A549 (cell line): ENCODE measurements around the gene SSU72. TPM values are rescaled to one million over a fixed set of nuclear protein-coding genes. Genes with fewer than 3 reads are reported as not detected.

Experiments
- ATAC-seq, 2 experiments: fragments of 200-7000 bp in 1 of 2; fragments of >200 bp in 1 of 2; cut with Nextera tagmentation in 1 of 2; cut with Tn5 transposase in 1 of 2; 3 replicates each; pipeline versions ENCODE4 v1.8.0 to v1.9.1; 2018 to 2020; ENCODE audit warnings: mild to moderate bottlenecking in 1 of 2, moderate library complexity in 1 of 2
- CTCF ChIA-PET: fragments of 300-600 bp; sonication (Branson Sonifier 250); formaldehyde crosslinking; extraction: SDS; loops from one replicate; lab custom pipeline; 2021; ENCODE audit warnings: antibody characterized with exemption, inconsistent platforms; lab: Yijun Ruan, JAX
- POLR2A ChIA-PET: fragments of 350-600 bp; formaldehyde crosslinking; extraction: SDS; loops from one replicate; lab custom pipeline; 2021; ENCODE audit warnings: antibody characterized with exemption, inconsistent platforms; lab: Yijun Ruan, JAX
- DNase-seq, 2 experiments: peaks; one replicate each; pipeline versions ENCODE4 v3.0.0 to v3.0.0-alpha.2; 2011 to 2016; ENCODE audit warnings: low read depth in 1 of 2, low spot score in 1 of 2
- FAIRE-seq: peaks from 2 replicates; lab custom pipeline; 2011; peaks lifted over from hg19 to GRCh38; lab: Jason Lieb, UNC
- H3K27ac ChIP-seq, 2 experiments: fragments of >200 bp; sonication (Bioruptor Twin); formaldehyde crosslinking; 3 replicates each; pipeline ENCODE4 v1.5.1; 2016 to 2017
- H3K4me1 ChIP-seq: fragments of >200 bp; sonication (Bioruptor Twin); formaldehyde crosslinking; 3 replicates; pipeline ENCODE4 v1.6.1; 2016
- H3K4me2 ChIP-seq: fragments of >200 bp; sonication (Bioruptor Twin); formaldehyde crosslinking; 3 replicates; pipeline ENCODE4 v1.6.1; 2016
- H3K4me3 ChIP-seq: fragments of >200 bp; sonication (Bioruptor Twin); formaldehyde crosslinking; 3 replicates; pipeline ENCODE4 v1.5.1; 2016
- H3K9me3 ChIP-seq: fragments of >200 bp; sonication (Bioruptor Twin); formaldehyde crosslinking; 3 replicates; pipeline ENCODE4 v1.6.1; 2016
- CEBPB ChIP-seq, 2 experiments: fragments of >200 bp in 1 of 2; sonication (Bioruptor Twin) in 1 of 2; formaldehyde crosslinking in 1 of 2; IDR thresholded peaks; 2 replicates each; pipeline ENCODE4 v1.6.1; 2012 to 2016
- CHD4 ChIP-seq: fragments of 200-600 bp; sonication (generic); IDR thresholded peaks from 2 replicates; pipeline ENCODE4 v1.6.1; 2016; ENCODE audit warnings: antibody characterized with exemption, mild to moderate bottlenecking, borderline replicate concordance
- EP300 ChIP-seq, 2 experiments: fragments of >200 bp; sonication (Bioruptor Twin); formaldehyde crosslinking; IDR thresholded peaks; 2 replicates in 1 of 2; 3 replicates in 1 of 2; pipeline ENCODE4 v1.6.1; 2016 to 2017
- ESRRA ChIP-seq: fragments of 150-350 bp; IDR thresholded peaks from 2 replicates; pipeline ENCODE4 v1.6.1; 2014; ENCODE audit warnings: mild to moderate bottlenecking, low read length, borderline replicate concordance
- HEYL ChIP-seq: fragments of 250-450 bp; sonication (Bioruptor Pico); IDR thresholded peaks from 2 replicates; pipeline ENCODE4 v1.8.0; 2021; ENCODE audit warnings: mild to moderate bottlenecking, moderate library complexity
- HOXB5 ChIP-seq: fragments of 250-450 bp; sonication (Bioruptor Pico); IDR thresholded peaks from 2 replicates; pipeline ENCODE4 v1.5.0; 2020; ENCODE audit warnings: mild to moderate bottlenecking, moderate library complexity
- MYC ChIP-seq: IDR thresholded peaks from 2 replicates; pipeline ENCODE4 v1.6.1; 2012; ENCODE audit warnings: mild to moderate bottlenecking, inconsistent platforms, low read length, improper control_type of control experiment, borderline replicate concordance
- NR3C1 ChIP-seq: fragments of >200 bp; sonication (Bioruptor Twin); formaldehyde crosslinking; IDR thresholded peaks from 3 replicates; pipeline ENCODE4 v1.6.1; 2017
- RAD21 ChIP-seq, 2 experiments: fragments of >200 bp in 1 of 2; sonication (Bioruptor Twin) in 1 of 2; formaldehyde crosslinking in 1 of 2; IDR thresholded peaks in 1 of 2; conservative IDR thresholded peaks in 1 of 2; 2 replicates in 1 of 2; 3 replicates in 1 of 2; pipeline ENCODE4 v1.6.1; 2012 to 2018; ENCODE audit warnings: inconsistent platforms in 1 of 2
- RARB ChIP-seq: fragments of 250-450 bp; sonication (Bioruptor Pico); IDR thresholded peaks from 2 replicates; pipeline ENCODE4 v1.8.0; 2021; ENCODE audit warnings: mild to moderate bottlenecking, moderate library complexity
- RCOR1 ChIP-seq: fragments of 150-350 bp; IDR thresholded peaks from 2 replicates; pipeline ENCODE4 v1.6.1; 2014; ENCODE audit warnings: antibody characterized with exemption, low read length, low read depth
- SMC3 ChIP-seq: fragments of >200 bp; sonication (Bioruptor Twin); formaldehyde crosslinking; IDR thresholded peaks from 3 replicates; pipeline ENCODE4 v1.6.1; 2018; ENCODE audit warnings: inconsistent platforms
- SREBF2 ChIP-seq: fragments of 450-650 bp; IDR thresholded peaks from 2 replicates; pipeline ENCODE4 v1.6.1; 2014; ENCODE audit warnings: mild to moderate bottlenecking, moderate library complexity
- WGBS: methylation state at CpG from one replicate; pipeline ENCODE4 v1.1.6; 2017; ENCODE audit errors: missing lambda C conversion rate; 5-methylcytosine and 5-hydroxymethylcytosine counted together
- polyA plus RNA-seq, 4 experiments: library from polyadenylated mRNA; depleted of rRNA in 3 of 4; stranded (reverse); fragments of >200 nt; fragmentation: RNase III in 1 of 4; extraction: RNeasy Plus Mini Kit Qiagen cat#74134 plus additional on column Dnase treatment in 1 of 4; gene quantifications; 2 replicates in 3 of 4; 3 replicates in 1 of 4; pipeline ENCODE4 v1.2.3, GENCODE V29; 2011 to 2017
- TF ChIP-seq, protein P1 (sequence below): fragments of >200 bp; sonication (Bioruptor Twin); formaldehyde crosslinking; IDR thresholded peaks from 3 replicates; pipeline ENCODE4 v1.5.1; 2016
- TF ChIP-seq, protein P2 (sequence below): IDR thresholded peaks from 2 replicates; pipeline ENCODE4 v1.6.1; 2012; ENCODE audit warnings: low read depth, borderline replicate concordance
- TF ChIP-seq, protein P3 (sequence below): fragments of 200-600 bp; sonication (generic); IDR thresholded peaks from 2 replicates; pipeline ENCODE4 v1.6.1; 2016; ENCODE audit warnings: antibody characterized with exemption, mild to moderate bottlenecking, moderate library complexity
- TF ChIP-seq, protein P4 (sequence below): fragments of 250-450 bp; sonication (Bioruptor Pico); IDR thresholded peaks from 2 replicates; pipeline ENCODE4 v1.5.0; 2021; ENCODE audit warnings: mild to moderate bottlenecking, moderate library complexity, borderline replicate concordance
- TF ChIP-seq, protein P5 (sequence below): IDR thresholded peaks from 2 replicates; pipeline ENCODE4 v1.6.1; 2012

The SSU72 gene
- polyA plus RNA-seq, 2 of the 4 experiments (the other 2 are of a cell fraction): 75.3 to 101 TPM

DNA sequence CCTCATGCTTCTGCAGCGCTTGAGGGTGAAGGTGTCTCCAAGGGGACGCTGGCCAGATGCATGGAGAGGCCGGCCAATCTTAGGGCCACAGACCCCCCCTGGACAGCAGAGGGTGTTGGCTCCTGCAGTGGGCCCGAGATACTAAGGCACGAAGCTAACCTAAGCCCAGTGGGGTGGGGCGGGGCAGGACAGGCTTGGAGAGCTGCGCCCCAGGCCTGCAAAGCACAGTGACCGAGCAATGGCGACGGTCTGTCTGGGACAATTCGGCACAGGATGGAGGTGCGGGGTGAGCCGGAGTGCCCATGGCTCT, 24.0 kb upstream of the SSU72 start:
- H3K27ac ChIP-seq: no peak overlapping the region
- peaks cover 11% of the 10 kb centered on the region for H3K4me1 ChIP-seq
- POLR2A ChIA-PET: no interaction called here
- no peak for FAIRE-seq
- H3K9me3 ChIP-seq: no peaks in the 10 kb centered on the region
- no peak for TF ChIP-seq SREBF2
- TF ChIP-seq, protein P1, sequence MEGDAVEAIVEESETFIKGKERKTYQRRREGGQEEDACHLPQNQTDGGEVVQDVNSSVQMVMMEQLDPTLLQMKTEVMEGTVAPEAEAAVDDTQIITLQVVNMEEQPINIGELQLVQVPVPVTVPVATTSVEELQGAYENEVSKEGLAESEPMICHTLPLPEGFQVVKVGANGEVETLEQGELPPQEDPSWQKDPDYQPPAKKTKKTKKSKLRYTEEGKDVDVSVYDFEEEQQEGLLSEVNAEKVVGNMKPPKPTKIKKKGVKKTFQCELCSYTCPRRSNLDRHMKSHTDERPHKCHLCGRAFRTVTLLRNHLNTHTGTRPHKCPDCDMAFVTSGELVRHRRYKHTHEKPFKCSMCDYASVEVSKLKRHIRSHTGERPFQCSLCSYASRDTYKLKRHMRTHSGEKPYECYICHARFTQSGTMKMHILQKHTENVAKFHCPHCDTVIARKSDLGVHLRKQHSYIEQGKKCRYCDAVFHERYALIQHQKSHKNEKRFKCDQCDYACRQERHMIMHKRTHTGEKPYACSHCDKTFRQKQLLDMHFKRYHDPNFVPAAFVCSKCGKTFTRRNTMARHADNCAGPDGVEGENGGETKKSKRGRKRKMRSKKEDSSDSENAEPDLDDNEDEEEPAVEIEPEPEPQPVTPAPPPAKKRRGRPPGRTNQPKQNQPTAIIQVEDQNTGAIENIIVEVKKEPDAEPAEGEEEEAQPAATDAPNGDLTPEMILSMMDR: no peak
- no peak for TF ChIP-seq RARB (CRISPR knock-in tag)
- TF ChIP-seq NR3C1: no peak
- TF ChIP-seq HEYL (CRISPR knock-in tag): no peak
- no peak for TF ChIP-seq MYC
- TF ChIP-seq, protein P2, sequence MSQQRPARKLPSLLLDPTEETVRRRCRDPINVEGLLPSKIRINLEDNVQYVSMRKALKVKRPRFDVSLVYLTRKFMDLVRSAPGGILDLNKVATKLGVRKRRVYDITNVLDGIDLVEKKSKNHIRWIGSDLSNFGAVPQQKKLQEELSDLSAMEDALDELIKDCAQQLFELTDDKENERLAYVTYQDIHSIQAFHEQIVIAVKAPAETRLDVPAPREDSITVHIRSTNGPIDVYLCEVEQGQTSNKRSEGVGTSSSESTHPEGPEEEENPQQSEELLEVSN: no peak
- TF ChIP-seq CHD4: no peak
- no peak for TF ChIP-seq HOXB5 (CRISPR knock-in tag)
- TF ChIP-seq, all 56 proteins: peak for 0
- no peak overlapping the region for H3K4me3 ChIP-seq
- 98% methylated on average over 8 of the region's 13 CpGs for WGBS
- CTCF ChIA-PET: interaction anchor here (0.7 to 1.6 kb wide), 2 partner anchors 16 to 51 kb away, joined by 3 to 9 read pairs; partner anchors contain the start of gene MIB2
- DNase-seq (no peak), ATAC-seq (no peak)
- no peak overlapping the region for H3K4me2 ChIP-seq

DNA sequence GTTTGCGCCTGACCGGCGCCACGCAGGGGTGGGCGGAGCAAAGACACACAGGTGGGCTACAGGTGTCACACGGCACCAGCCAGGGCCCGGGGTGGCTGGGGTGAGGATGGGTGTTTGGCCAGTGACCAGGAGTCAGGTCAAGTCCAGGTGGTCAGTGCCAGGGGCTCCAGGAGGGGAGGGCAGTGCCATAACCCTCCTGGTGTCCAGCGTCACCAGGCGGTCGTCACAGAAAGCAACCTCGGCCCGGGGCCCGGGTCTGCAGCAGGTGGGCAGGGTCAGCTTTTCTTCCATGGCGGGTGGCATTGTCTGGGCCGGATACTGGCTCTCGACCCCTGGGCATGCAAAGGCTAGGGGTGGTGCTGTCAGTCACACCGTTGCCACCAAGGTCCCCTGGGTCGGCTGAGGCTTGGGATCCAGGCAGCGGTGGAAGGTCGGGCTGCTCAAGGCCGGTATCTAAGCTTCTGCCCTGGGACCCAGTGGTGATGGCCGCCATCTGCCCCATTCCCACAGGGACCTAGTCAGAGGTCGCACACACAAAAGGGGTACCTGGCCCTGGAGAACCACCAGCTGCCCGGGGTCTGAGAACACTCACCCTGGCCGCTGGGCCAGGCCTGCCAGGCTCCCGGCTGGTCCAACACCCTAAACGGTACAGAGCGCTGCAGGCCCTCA, 23.5 kb upstream of the SSU72 start:
- H3K4me2 ChIP-seq: peak overlapping the region; percentile 58
- 72% methylated on average over 19 of the region's 28 CpGs for WGBS
- ATAC-seq (no peak), FAIRE-seq (no peak), DNase-seq (no peak)
- no peak overlapping the region for H3K27ac ChIP-seq
- no peaks in the 10 kb centered on the region for H3K9me3 ChIP-seq
- CTCF ChIA-PET: interaction anchor here (0.9 to 1.6 kb wide), 4 partner anchors 15 to 28 kb away, joined by 3 to 9 read pairs (median 4); partner anchors contain the start of gene MIB2
- peaks cover 11% of the 10 kb centered on the region for H3K4me1 ChIP-seq
- POLR2A ChIA-PET: no interaction called here
- no peak for TF ChIP-seq EP300 (IDR thresholded peaks at IDR 0.05)
- no peak for TF ChIP-seq RARB (CRISPR knock-in tag)
- TF ChIP-seq, protein P3, sequence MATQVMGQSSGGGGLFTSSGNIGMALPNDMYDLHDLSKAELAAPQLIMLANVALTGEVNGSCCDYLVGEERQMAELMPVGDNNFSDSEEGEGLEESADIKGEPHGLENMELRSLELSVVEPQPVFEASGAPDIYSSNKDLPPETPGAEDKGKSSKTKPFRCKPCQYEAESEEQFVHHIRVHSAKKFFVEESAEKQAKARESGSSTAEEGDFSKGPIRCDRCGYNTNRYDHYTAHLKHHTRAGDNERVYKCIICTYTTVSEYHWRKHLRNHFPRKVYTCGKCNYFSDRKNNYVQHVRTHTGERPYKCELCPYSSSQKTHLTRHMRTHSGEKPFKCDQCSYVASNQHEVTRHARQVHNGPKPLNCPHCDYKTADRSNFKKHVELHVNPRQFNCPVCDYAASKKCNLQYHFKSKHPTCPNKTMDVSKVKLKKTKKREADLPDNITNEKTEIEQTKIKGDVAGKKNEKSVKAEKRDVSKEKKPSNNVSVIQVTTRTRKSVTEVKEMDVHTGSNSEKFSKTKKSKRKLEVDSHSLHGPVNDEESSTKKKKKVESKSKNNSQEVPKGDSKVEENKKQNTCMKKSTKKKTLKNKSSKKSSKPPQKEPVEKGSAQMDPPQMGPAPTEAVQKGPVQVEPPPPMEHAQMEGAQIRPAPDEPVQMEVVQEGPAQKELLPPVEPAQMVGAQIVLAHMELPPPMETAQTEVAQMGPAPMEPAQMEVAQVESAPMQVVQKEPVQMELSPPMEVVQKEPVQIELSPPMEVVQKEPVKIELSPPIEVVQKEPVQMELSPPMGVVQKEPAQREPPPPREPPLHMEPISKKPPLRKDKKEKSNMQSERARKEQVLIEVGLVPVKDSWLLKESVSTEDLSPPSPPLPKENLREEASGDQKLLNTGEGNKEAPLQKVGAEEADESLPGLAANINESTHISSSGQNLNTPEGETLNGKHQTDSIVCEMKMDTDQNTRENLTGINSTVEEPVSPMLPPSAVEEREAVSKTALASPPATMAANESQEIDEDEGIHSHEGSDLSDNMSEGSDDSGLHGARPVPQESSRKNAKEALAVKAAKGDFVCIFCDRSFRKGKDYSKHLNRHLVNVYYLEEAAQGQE: no peak
- H3K4me3 ChIP-seq: no peak overlapping the region

DNA sequence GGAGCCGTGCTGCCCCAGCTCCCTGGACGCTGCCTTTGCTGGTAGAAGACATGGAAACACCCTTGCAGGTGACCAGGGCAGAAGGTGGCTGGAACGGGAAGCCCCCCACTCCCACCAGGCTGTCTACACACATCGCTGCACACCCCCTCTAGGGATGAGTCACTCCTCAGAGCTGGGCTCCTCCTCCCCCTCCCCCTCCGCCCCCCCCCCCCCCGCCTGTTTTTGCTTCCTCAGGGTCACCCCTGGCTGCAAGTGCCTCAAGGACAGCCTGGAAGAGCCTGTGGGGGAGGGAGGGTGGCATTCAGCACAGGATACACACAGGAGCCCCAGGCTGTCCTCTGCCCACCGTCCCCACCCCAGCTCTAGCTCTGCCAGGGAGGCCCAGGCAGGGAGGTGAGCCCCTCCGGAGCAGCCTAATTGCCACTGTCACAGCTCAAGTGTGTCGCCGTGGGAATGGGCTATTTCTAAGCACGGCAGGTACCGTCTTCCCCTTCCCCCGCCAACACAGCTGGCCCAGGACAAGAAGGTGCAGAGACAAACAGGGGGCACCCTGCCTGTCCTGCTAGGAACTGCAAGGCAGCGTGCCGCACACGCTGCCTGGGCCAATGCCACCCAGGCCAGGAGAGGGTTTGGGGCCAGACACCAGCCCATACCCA, 22.7 kb upstream of the SSU72 start:
- FAIRE-seq (no peak), DNase-seq (peak; percentile 61 to 73), ATAC-seq (peak; percentile 73 to 86)
- WGBS: 11% methylated on average over 3 of the region's 16 CpGs
- no peaks in the 10 kb centered on the region for H3K9me3 ChIP-seq
- H3K4me2 ChIP-seq: peak overlapping the region; percentile 58
- TF ChIP-seq SMC3 (no peak), MYC (no peak), CEBPB (IDR thresholded peaks at IDR 0.05) (no peak), RAD21 (conservative IDR thresholded peaks at IDR 0.05 in 1 of 2, IDR thresholded peaks at IDR 0.05 in 1 of 2) (0 out of 5 replicates have a peak, but pooled peaks of 1 of the 2 experiments have one; percentile 4), ESRRA (no peak), NR3C1 (no peak), RCOR1 (no peak)
- TF ChIP-seq, protein P4, sequence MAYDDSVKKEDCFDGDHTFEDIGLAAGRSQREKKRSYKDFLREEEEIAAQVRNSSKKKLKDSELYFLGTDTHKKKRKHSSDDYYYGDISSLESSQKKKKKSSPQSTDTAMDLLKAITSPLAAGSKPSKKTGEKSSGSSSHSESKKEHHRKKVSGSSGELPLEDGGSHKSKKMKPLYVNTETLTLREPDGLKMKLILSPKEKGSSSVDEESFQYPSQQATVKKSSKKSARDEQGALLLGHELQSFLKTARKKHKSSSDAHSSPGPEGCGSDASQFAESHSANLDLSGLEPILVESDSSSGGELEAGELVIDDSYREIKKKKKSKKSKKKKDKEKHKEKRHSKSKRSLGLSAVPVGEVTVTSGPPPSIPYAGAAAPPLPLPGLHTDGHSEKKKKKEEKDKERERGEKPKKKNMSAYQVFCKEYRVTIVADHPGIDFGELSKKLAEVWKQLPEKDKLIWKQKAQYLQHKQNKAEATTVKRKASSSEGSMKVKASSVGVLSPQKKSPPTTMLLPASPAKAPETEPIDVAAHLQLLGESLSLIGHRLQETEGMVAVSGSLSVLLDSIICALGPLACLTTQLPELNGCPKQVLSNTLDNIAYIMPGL: no peak
- TF ChIP-seq, protein P5, sequence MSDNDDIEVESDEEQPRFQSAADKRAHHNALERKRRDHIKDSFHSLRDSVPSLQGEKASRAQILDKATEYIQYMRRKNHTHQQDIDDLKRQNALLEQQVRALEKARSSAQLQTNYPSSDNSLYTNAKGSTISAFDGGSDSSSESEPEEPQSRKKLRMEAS: peak; percentile 50; the same call in 1 of the 2 replicates
- H3K27ac ChIP-seq: 0 out of 6 replicates have a peak overlapping the region, but pooled peaks of 1 of the 2 experiments have one; percentile 49
- CTCF ChIA-PET: interaction anchor here (0.9 to 1.6 kb wide), 6 partner anchors 9 to 27 kb away, joined by 3 to 9 read pairs (median 4); partner anchors contain the start of gene MIB2
- peaks cover 11% of the 10 kb centered on the region for H3K4me1 ChIP-seq
- POLR2A ChIA-PET: interaction anchor here (0.5 to 1.0 kb wide), 4 partner anchors 12 to 32 kb away, joined by 3 to 6 read pairs (median 4); no protein-coding TSS in a partner anchor
- no peak overlapping the region for H3K4me3 ChIP-seq
